ENCODE measurements around the gene ALOX12.

Gene ALOX12

GRCh38 chr17:7014261-7014994 is 18.6 kb downstream of the ALOX12 start:
- peak; percentile 97 for FAIRE-seq
- TF ChIP-seq TAF1 (IDR thresholded peaks at IDR 0.05; ENCODE audit: low read depth, low read length) = peak; percentile 90
- no peak for TF ChIP-seq PAX5 (IDR thresholded peaks at IDR 0.05; ENCODE audit: insufficient read depth, low read length, severe bottlenecking)
- TF ChIP-seq POU2F2 (IDR thresholded peaks at IDR 0.05; ENCODE audit: low read depth, low read length) = peak; percentile 67
- peak; percentile 87 for TF ChIP-seq SPI1 (IDR thresholded peaks at IDR 0.05; ENCODE audit: low read depth, low read length)
- TF ChIP-seq POLR2A (IDR thresholded peaks at IDR 0.05; ENCODE audit: low read depth, low read length) = peak; percentile 93
- peak; percentile 95 for TF ChIP-seq POLR2AphosphoS5 (IDR thresholded peaks at IDR 0.05; ENCODE audit: low read depth, low read length)

GRCh38 chr17:7014995-7015958 is 19.4 kb downstream of the ALOX12 start:
- DNase-seq (ENCODE audit: insufficient read length, low spot score) (no peak), FAIRE-seq (peak; percentile 87)

More at GRCh38 chr17:7014261-7014994, 18.6 kb downstream of the ALOX12 start:
- peak; percentile 93 for DNase-seq (ENCODE audit: insufficient read length, low spot score)

GRCh38 chr17:7016418-7016817 is 20.6 kb downstream of the ALOX12 start:
- DNase-seq (ENCODE audit: insufficient read length, low spot score) (no peak), FAIRE-seq (no peak)
- TF ChIP-seq PAX5 (IDR thresholded peaks at IDR 0.05; ENCODE audit: insufficient read depth, low read length, severe bottlenecking) = no peak
- no peak for TF ChIP-seq SPI1 (IDR thresholded peaks at IDR 0.05; ENCODE audit: low read depth, low read length)
- no peak for TF ChIP-seq TAF1 (IDR thresholded peaks at IDR 0.05; ENCODE audit: low read depth, low read length)
- no peak for TF ChIP-seq POU2F2 (IDR thresholded peaks at IDR 0.05; ENCODE audit: low read depth, low read length)
- TF ChIP-seq POLR2A (IDR thresholded peaks at IDR 0.05; ENCODE audit: low read depth, low read length) = no peak
- no peak for TF ChIP-seq POLR2AphosphoS5 (IDR thresholded peaks at IDR 0.05; ENCODE audit: low read depth, low read length)

More at GRCh38 chr17:7014995-7015958, 19.4 kb downstream of the ALOX12 start:
- TF ChIP-seq POU2F2 (IDR thresholded peaks at IDR 0.05; ENCODE audit: low read depth, low read length) = no peak; the same call in none of the 2 replicates
- peak; percentile 91 for TF ChIP-seq POLR2A (IDR thresholded peaks at IDR 0.05; ENCODE audit: low read depth, low read length)
- TF ChIP-seq POLR2AphosphoS5 (IDR thresholded peaks at IDR 0.05; ENCODE audit: low read depth, low read length) = peak; percentile 89
- TF ChIP-seq TAF1 (IDR thresholded peaks at IDR 0.05; ENCODE audit: low read depth, low read length) = peak; percentile 62; the same call in 1 of the 2 replicates
- TF ChIP-seq SPI1 (IDR thresholded peaks at IDR 0.05; ENCODE audit: low read depth, low read length) = no peak

- DNase-seq (ENCODE audit: insufficient read length, low spot score) = no peak
- TF ChIP-seq POLR2A (IDR thresholded peaks at IDR 0.05; ENCODE audit: low read depth, low read length) (no peak), SPI1 (IDR thresholded peaks at IDR 0.05; ENCODE audit: low read depth, low read length) (no peak), POLR2AphosphoS5 (IDR thresholded peaks at IDR 0.05; ENCODE audit: low read depth, low read length) (no peak), POU2F2 (IDR thresholded peaks at IDR 0.05; ENCODE audit: low read depth, low read length) (no peak), TAF1 (IDR thresholded peaks at IDR 0.05; ENCODE audit: low read depth, low read length) (no peak), PAX5 (IDR thresholded peaks at IDR 0.05; ENCODE audit: insufficient read depth, low read length, severe bottlenecking) (no peak)
- no peak for FAIRE-seq
These were observed 21.3 kb downstream of the ALOX12 start for GRCh38 chr17:7016886-7017826.

GRCh38 chr17:7017827-7018200 is 22.0 kb downstream of the ALOX12 start:
- no peak for TF ChIP-seq TAF1 (IDR thresholded peaks at IDR 0.05; ENCODE audit: low read depth, low read length)
- no peak for TF ChIP-seq POU2F2 (IDR thresholded peaks at IDR 0.05; ENCODE audit: low read depth, low read length)
- TF ChIP-seq PAX5 (IDR thresholded peaks at IDR 0.05; ENCODE audit: insufficient read depth, low read length, severe bottlenecking) = no peak
- no peak for TF ChIP-seq SPI1 (IDR thresholded peaks at IDR 0.05; ENCODE audit: low read depth, low read length)
- TF ChIP-seq POLR2AphosphoS5 (IDR thresholded peaks at IDR 0.05; ENCODE audit: low read depth, low read length) = no peak
- no peak for TF ChIP-seq POLR2A (IDR thresholded peaks at IDR 0.05; ENCODE audit: low read depth, low read length)
- FAIRE-seq = peak; percentile 59
- DNase-seq (ENCODE audit: insufficient read length, low spot score) = no peak

GRCh38 chr17:7018331-7018964 is 22.6 kb downstream of the ALOX12 start:
- DNase-seq (ENCODE audit: insufficient read length, low spot score) (no peak), FAIRE-seq (no peak)
- TF ChIP-seq PAX5 (IDR thresholded peaks at IDR 0.05; ENCODE audit: insufficient read depth, low read length, severe bottlenecking) = no peak
- no peak for TF ChIP-seq TAF1 (IDR thresholded peaks at IDR 0.05; ENCODE audit: low read depth, low read length)
- no peak for TF ChIP-seq SPI1 (IDR thresholded peaks at IDR 0.05; ENCODE audit: low read depth, low read length)
- no peak for TF ChIP-seq POLR2A (IDR thresholded peaks at IDR 0.05; ENCODE audit: low read depth, low read length)
- TF ChIP-seq POLR2AphosphoS5 (IDR thresholded peaks at IDR 0.05; ENCODE audit: low read depth, low read length) = no peak
- no peak for TF ChIP-seq POU2F2 (IDR thresholded peaks at IDR 0.05; ENCODE audit: low read depth, low read length)

GRCh38 chr17:7019367-7019766 is 23.5 kb downstream of the ALOX12 start:
- DNase-seq (ENCODE audit: insufficient read length, low spot score) (no peak), FAIRE-seq (no peak)
- TF ChIP-seq POLR2AphosphoS5 (IDR thresholded peaks at IDR 0.05; ENCODE audit: low read depth, low read length) (no peak), SPI1 (IDR thresholded peaks at IDR 0.05; ENCODE audit: low read depth, low read length) (no peak)

- FAIRE-seq = no peak
- no peak for DNase-seq (ENCODE audit: insufficient read length, low spot score)
- no peak for TF ChIP-seq POLR2AphosphoS5 (IDR thresholded peaks at IDR 0.05; ENCODE audit: low read depth, low read length)
- TF ChIP-seq POU2F2 (IDR thresholded peaks at IDR 0.05; ENCODE audit: low read depth, low read length) = no peak
- no peak for TF ChIP-seq SPI1 (IDR thresholded peaks at IDR 0.05; ENCODE audit: low read depth, low read length)
- TF ChIP-seq PAX5 (IDR thresholded peaks at IDR 0.05; ENCODE audit: insufficient read depth, low read length, severe bottlenecking) = no peak
- TF ChIP-seq POLR2A (IDR thresholded peaks at IDR 0.05; ENCODE audit: low read depth, low read length) = no peak
- no peak for TF ChIP-seq TAF1 (IDR thresholded peaks at IDR 0.05; ENCODE audit: low read depth, low read length)
These were observed 24.1 kb downstream of the ALOX12 start for GRCh38 chr17:7019839-7020519.
